Measurements from ENCODE around the gene CENPN.

CENPN gene

DNA sequence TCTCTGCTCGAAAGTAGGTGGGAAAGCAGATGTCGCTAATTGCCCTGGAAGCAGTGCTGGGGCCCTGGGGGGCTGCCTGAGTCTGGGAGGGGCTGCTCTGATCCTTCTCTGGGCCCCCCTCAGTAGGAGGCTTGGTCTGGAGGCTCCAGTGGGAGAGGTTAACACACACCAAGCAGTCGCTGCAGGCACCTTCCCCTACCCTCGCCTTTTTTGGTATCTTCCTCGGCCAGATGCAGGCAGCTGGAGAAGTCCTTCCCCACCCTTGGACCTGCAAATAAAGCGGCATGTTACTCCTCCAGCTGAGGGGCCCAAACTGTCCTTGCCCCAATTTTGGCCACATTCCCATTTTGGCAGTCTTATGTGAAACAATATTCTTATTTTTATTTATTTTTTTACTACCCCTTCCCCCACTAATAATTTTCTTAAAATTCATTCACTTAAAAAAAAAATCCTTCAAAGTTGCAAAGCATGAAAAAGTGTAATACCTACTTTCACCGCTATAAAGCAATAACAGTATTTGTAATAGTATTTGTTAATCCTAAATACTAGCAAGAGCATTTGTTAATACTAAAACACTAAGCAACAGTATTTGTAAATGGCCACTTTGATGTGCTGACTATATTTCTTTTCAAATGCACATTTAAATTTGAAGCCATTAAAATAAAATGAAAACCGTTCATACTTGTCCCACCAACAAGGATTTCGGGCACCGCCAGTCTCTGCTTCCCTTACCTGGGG, 55.0 kb downstream of the CENPN start:
- no peak for ATAC-seq
- TF ChIP-seq, protein P1, sequence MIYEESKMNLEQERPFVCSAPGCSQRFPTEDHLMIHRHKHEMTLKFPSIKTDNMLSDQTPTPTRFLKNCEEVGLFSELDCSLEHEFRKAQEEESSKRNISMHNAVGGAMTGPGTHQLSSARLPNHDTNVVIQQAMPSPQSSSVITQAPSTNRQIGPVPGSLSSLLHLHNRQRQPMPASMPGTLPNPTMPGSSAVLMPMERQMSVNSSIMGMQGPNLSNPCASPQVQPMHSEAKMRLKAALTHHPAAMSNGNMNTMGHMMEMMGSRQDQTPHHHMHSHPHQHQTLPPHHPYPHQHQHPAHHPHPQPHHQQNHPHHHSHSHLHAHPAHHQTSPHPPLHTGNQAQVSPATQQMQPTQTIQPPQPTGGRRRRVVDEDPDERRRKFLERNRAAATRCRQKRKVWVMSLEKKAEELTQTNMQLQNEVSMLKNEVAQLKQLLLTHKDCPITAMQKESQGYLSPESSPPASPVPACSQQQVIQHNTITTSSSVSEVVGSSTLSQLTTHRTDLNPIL (CRISPR knock-in tag; IDR thresholded peaks at IDR 0.05; ENCODE audit: low read depth): no peak
- TF ChIP-seq ISL1 (CRISPR knock-in tag; IDR thresholded peaks at IDR 0.05): no peak
- no peak for TF ChIP-seq ZNF565 (CRISPR knock-in tag; conservative IDR thresholded peaks at IDR 0.05; ENCODE audit: low read depth)
- TF ChIP-seq, protein P2, sequence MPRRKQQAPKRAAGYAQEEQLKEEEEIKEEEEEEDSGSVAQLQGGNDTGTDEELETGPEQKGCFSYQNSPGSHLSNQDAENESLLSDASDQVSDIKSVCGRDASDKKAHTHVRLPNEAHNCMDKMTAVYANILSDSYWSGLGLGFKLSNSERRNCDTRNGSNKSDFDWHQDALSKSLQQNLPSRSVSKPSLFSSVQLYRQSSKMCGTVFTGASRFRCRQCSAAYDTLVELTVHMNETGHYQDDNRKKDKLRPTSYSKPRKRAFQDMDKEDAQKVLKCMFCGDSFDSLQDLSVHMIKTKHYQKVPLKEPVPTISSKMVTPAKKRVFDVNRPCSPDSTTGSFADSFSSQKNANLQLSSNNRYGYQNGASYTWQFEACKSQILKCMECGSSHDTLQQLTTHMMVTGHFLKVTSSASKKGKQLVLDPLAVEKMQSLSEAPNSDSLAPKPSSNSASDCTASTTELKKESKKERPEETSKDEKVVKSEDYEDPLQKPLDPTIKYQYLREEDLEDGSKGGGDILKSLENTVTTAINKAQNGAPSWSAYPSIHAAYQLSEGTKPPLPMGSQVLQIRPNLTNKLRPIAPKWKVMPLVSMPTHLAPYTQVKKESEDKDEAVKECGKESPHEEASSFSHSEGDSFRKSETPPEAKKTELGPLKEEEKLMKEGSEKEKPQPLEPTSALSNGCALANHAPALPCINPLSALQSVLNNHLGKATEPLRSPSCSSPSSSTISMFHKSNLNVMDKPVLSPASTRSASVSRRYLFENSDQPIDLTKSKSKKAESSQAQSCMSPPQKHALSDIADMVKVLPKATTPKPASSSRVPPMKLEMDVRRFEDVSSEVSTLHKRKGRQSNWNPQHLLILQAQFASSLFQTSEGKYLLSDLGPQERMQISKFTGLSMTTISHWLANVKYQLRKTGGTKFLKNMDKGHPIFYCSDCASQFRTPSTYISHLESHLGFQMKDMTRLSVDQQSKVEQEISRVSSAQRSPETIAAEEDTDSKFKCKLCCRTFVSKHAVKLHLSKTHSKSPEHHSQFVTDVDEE (CRISPR knock-in tag; IDR thresholded peaks at IDR 0.05): no peak
- no peak for TF ChIP-seq CSDC2 (CRISPR knock-in tag; IDR thresholded peaks at IDR 0.05)
- TF ChIP-seq ZC3H10 (CRISPR knock-in tag; IDR thresholded peaks at IDR 0.05): no peak
- TF ChIP-seq TOX (CRISPR knock-in tag; IDR thresholded peaks at IDR 0.05; ENCODE audit: borderline replicate concordance): no peak
- no peak for TF ChIP-seq RARB (CRISPR knock-in tag; IDR thresholded peaks at IDR 0.05)
- no peak for TF ChIP-seq OSR1 (CRISPR knock-in tag; IDR thresholded peaks at IDR 0.05)

DNA sequence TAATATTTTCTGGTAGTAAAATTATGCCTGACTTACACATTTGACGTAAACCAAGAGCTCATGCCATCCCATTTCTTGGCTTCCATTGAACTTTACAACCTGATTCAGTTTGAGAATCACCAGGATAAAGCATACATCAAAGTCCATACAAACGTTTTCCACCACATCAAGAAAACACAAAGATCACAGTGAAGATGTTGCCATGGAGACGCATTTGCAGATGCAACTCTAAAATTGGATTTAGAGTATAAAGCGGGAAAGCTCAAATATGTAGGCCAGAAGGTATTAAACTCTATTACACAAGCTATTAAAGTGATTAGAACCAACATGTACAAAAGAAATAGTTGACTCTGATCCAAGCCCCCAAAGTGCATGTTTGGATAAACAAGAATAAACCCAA, 59.7 kb downstream of the CENPN start:
- ATAC-seq: no peak
- no peak for TF ChIP-seq TOX (CRISPR knock-in tag; IDR thresholded peaks at IDR 0.05; ENCODE audit: borderline replicate concordance)
- TF ChIP-seq, protein P3, sequence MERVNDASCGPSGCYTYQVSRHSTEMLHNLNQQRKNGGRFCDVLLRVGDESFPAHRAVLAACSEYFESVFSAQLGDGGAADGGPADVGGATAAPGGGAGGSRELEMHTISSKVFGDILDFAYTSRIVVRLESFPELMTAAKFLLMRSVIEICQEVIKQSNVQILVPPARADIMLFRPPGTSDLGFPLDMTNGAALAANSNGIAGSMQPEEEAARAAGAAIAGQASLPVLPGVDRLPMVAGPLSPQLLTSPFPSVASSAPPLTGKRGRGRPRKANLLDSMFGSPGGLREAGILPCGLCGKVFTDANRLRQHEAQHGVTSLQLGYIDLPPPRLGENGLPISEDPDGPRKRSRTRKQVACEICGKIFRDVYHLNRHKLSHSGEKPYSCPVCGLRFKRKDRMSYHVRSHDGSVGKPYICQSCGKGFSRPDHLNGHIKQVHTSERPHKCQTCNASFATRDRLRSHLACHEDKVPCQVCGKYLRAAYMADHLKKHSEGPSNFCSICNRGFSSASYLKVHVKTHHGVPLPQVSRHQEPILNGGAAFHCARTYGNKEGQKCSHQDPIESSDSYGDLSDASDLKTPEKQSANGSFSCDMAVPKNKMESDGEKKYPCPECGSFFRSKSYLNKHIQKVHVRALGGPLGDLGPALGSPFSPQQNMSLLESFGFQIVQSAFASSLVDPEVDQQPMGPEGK (CRISPR knock-in tag; IDR thresholded peaks at IDR 0.05; ENCODE audit: borderline replicate concordance): no peak

DNA sequence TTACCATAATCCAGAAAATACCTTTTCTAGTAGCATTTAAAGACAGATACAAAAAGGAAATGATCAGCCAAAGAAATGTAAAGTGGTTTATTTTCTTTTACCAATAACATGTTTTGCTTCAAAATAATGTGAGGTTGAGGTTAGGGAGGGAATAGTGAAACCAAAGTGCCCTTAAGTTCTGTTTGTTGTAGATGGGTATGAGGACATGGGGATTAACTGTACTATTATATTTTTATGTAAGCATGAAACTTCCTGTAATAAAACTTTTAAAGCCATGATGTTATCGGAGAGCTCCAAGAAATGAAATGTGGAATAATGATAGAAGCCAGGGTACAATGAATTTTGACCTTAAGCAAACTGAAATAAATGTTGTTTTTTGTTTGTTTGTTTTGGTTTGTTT, 60.2 kb downstream of the CENPN start:
- TF ChIP-seq ZNF70 (CRISPR knock-in tag; IDR thresholded peaks at IDR 0.05) (no peak), PPARA (CRISPR knock-in tag; IDR thresholded peaks at IDR 0.05; ENCODE audit: borderline replicate concordance) (no peak), SNAI2 (CRISPR knock-in tag; IDR thresholded peaks at IDR 0.05) (no peak), CSDC2 (CRISPR knock-in tag; IDR thresholded peaks at IDR 0.05) (no peak), ARNTL (CRISPR knock-in tag; IDR thresholded peaks at IDR 0.05; ENCODE audit: borderline replicate concordance, low read depth) (no peak), RARB (CRISPR knock-in tag; IDR thresholded peaks at IDR 0.05) (no peak), ZFP3 (CRISPR knock-in tag; IDR thresholded peaks at IDR 0.05) (no peak), ZNF8 (CRISPR knock-in tag; IDR thresholded peaks at IDR 0.05) (no peak), TOX (CRISPR knock-in tag; IDR thresholded peaks at IDR 0.05; ENCODE audit: borderline replicate concordance) (no peak), TCF4 (CRISPR knock-in tag; IDR thresholded peaks at IDR 0.05; ENCODE audit: borderline replicate concordance) (no peak)
- TF ChIP-seq, protein P1 (CRISPR knock-in tag; IDR thresholded peaks at IDR 0.05; ENCODE audit: low read depth): no peak
- TF ChIP-seq, protein P2 (CRISPR knock-in tag; IDR thresholded peaks at IDR 0.05): no peak
- no peak for ATAC-seq
